HG02623 (cell line): ENCODE measurements around the gene CBX3.
"Not testable (repeated sequence)": the region's sequence is repeated elsewhere in the genome, so short reads cannot be mapped to it uniquely, and the experiment has no call there.

Source experiments
- ATAC-seq: cut with Tn5 transposase; IDR thresholded peaks from one replicate; pipeline ENCODE4 v1.9.1; 2021; ENCODE audit warnings: moderate library complexity; ENCODE audit not compliant: unreplicated experiment

CBX3 gene

GRCh38 chr7:26187380-26188205, 14.0 kb upstream of the CBX3 start:
- ATAC-seq, result no peak

DNA sequence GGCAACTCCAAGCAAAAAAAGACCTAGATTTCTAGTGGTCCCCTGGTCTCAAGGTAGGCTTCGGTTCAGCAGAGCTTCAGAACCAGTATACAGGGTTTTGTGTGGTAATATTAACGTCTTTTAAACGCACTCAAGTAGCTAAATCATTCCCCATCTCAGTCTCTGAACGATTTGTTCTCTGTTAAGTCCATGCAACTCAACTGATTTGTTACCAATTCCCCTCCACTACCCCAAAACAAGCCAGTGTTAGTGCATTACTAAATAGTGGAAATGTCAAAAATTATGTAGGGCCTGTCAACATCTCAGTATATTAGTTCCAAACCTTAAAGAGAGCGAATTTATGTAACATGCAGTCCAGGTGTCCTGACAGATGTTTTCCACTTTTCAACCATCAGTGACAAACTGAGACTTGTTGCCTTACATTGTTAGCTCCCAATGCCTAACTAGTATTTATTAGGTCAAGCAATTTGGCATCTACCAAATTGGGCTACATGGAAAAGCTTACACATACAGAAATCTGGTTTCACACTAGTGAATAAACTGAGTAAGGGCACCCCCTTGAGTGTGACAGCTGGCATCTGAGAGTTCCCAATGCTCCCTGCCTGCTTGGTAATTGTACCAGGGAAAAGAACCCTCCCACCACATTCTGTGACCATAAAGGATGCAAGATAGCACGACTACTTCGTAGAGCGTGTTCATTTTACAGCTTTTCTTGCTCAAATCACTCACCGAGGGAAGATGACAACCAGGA, 13.2 kb upstream of the CBX3 start:
- no peak for ATAC-seq

DNA sequence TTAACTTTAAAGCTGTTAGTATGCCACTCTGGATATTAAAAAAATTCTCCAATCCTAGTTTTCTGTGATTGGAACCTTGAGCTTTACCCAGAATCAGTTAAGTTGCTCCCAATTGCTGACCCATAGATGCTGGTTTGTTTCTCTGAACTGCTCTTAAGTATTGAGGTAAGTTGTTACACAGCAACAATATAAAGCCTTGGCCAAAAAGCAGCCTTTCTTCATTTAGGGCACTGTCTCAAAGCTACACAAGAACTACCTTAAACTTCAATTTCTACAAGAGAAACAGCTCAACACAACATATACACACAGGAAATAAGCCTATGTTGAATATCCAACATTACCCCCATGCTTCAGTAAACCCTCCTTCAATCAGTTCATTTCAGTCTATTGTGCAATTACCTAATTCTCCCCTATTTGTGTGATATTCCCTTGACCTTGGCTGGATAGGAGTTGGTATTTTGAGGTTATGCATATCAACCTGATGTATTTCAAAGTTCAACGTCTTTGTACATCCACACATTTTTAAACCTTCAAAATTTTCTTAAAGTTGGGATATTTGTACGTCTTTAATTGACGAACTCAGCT, 12.5 kb upstream of the CBX3 start:
- no peak for ATAC-seq

DNA sequence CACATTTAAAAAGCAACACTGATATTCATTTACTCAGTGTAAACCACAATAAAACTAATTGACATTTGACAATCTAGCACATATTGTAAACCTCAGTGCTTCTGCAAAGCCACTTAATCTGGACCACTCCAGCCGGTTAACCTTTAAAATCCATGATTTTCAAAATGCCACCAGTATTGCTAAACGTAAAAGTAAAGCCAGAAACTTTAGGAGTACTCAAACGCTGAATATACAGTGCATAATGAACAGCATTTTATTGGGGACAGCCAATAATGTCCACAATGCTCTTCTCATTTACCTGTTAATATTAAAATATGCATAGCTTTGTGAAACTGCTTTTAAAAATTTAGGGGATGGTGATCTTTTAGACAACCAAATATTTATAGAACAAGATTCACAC, 11.8 kb upstream of the CBX3 start:
- no peak for ATAC-seq

DNA sequence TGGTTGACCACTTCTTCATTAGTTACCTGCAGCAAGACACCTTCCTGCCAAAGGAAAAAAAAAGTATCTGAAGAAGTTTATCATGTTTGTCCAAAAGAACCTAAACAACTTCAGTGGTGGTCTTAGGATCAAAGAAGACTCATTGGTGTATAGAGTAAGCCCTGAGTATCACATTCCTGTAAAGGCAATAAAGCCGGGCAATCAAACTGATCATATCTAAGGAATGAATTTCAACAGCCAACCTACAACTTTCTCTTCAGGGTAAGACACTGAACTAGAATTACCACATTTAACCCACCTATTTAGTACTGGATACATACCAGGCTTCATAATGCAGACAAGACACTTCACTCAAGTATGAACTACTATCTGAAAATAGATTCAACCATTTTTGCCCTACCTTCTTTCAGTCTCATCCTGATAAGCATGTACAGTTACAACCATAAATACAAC, 11.1 kb upstream of the CBX3 start:
- ATAC-seq, result no peak

DNA sequence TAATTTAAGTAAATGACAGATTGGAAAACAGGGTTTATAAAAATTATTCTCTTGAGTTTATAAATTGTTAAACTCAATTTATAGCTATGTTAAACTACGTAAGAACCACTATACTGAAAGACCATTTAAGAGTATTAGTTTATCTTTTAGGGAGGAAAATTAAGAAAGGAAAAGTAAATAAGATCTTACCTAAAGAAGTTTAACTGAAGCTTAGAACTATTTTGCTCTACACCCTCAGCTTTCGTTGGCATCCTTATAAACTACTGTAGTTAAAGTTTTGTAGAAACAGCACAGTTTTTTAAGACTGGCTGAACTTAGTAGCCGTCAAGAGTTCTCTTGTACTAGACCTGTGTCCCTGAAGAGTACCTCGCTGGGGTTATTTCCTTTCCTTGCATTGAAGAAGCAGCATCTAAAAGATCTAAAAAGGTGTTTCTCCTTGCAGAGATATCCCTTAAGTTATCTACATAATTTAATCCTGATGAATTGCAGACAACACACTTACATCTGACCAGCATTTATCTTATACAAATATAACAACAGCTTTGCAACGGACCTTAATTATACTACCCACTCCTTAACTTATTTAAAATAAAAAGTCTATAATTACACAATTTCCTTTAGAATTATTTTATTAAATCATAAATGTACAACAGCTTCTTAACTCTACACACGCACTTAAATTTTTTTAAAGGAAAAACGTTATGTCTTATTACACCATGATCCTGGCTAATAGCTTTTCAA, 10.1 kb upstream of the CBX3 start:
- ATAC-seq, result no peak

- no peak for ATAC-seq
These were observed 9.5 kb upstream of the CBX3 start for GRCh38 chr7:26191974-26192479.

GRCh38 chr7:26192485-26193087, 9.0 kb upstream of the CBX3 start:
- ATAC-seq, result no peak

- ATAC-seq, result no peak
These were observed 7.9 kb upstream of the CBX3 start for GRCh38 chr7:26193432-26194207.

- not testable (repeated sequence) for ATAC-seq
These were observed 6.8 kb upstream of the CBX3 start for GRCh38 chr7:26194764-26195163.

DNA sequence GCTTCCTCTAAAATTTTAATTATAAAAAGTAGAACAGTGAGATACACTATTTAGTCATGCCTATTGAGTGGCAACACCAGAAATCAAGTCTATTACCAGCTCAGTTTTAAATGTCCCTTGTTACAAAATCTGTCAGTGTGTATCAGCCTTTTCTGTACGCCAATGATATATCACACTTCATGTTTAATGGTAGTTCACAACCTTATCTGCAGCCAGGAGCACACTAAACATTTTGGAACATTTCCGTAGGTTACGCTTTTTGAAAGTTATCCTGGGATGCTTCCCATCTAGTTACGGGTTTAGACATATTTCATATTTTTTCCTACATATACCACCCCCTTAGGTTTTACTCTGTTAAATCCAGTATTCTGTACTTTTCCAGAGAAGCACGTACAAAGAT, 6.4 kb upstream of the CBX3 start:
- no peak for ATAC-seq

GRCh38 chr7:26195867-26196657, 5.5 kb upstream of the CBX3 start:
- no peak for ATAC-seq

- no peak for ATAC-seq
These were observed 4.1 kb upstream of the CBX3 start for GRCh38 chr7:26197153-26198115.

DNA sequence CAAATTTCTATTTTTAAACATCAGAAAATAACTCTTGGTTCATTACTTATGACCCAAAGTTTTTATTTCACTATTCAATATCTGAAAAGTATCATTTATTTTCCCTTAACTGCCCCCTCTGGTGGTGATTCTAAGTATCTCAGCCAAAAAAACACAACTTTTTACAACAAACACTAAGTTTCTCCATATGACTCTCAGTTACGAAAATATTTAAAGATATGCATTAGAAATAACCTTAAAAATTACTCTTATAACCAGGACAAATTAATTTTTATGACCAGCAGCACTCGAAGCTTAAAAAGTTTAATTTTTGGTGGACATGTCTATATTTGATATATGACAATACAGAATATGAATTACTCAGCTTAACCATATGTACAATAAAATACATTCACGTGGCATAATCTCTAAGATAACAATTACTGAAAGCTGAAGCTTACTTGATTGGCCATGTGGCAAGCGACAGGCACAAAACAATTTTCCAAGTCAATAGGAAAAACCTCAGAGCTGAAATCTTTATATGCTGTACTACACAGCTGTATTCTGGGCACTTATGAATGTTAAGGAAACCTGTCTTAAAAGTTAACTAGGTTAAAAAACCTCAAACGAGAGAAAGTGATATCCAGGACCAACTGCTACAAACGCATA, 3.3 kb upstream of the CBX3 start:
- no peak for ATAC-seq

DNA sequence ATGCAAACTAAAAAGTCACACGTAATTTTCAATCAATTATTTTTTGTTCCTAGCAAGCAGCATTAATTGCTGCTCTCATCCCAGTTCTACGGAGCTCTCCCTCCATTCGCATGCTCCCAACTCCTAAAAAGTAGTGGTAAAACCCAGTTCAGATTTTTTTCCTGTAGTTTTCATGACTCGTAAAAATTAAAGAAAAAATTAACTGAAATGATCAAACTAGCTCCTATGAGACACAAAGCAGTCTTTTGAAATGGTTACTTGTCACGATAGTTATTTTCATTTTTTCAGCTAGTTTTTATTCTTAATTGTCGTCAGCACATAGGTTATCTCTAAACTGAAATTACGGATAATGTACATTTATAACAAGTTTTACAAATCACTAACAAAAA, 2.8 kb upstream of the CBX3 start:
- ATAC-seq, result no peak

DNA sequence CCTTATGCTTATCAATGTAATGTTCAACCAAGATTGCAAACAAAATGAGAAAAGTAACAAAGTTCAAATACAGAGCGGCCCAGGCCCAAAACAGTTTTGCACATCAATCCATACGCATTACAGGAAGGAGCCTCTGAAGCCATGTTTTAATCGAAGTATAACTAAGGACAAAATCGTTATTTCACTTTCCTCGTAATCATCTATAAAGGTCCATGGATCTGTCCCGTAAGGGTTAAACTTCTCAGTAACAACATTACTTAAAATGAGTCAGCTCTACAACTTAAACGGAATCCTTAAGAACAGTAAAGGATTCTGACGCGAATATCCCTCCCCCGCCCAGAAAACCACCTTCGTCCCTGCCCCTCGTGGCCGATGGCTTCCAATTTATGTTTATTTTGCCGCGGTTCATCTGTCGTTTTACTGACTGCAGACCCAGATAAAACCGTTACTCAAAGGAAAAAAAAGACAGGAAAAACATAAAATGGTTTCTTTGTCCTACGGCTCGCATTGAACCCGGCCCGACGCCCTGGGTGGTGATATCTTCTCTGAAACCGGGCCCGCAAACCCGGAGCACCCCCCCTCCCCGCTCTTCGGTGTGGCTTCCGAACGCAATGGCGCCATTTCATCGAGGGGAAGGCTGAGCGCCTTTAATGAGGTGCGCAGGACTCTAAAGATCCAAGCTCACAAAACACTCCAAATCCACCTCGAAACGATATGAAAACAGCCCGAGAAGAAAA, 2.1 kb upstream of the CBX3 start:
- ATAC-seq, result no peak

DNA sequence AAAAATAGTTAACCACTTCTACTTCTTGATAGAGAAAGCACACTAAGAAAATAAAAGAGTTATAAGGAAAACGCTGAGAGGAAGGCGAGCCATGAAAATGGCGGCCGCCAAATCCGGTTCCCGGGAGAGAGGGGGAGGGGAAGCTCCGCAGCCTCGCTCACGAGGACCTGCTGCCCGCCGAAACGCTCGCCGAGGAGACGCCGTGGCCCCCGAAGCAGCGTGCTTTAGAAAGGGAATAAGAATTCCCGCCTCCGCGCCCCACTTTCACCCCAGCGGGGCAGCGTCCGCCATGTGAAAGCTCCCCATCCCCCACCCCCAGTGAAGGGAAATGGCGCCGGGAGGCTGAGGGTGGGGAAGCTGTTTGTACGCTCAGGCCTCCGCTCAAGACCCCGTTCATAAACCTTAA, 1.5 kb upstream of the CBX3 start:
- ATAC-seq, result no peak
